ENCODE measurements around the gene TBC1D16. TPM values are rescaled to one million over a fixed set of nuclear protein-coding genes. Genes with fewer than 3 reads are reported as not detected.

Gene TBC1D16
- total and polyA plus RNA-seq, 11 donors: 5.3 to 22.1 (median 17.4) TPM

GRCh38 chr17:79984045-79984840 lies 51.4 kb downstream of the TBC1D16 start:
- H3K27me3 ChIP-seq: no peaks in the 10 kb centered on the region
- H3K4me1 ChIP-seq: peaks cover 0 to 22% (median 8%) of the 10 kb centered on the region in 12 donors
- WGBS, 4 donors: 89 to 93% (median 91%) methylated on average over 5 of the region's 5 CpGs
- H3K9me3 ChIP-seq: no peaks in the 10 kb centered on the region
- intact Hi-C loops (cut with DNase I): loop anchor here in 2 of 10 donors (5.0 to 10.0 kb wide), 2 partner anchors 129 to 192 kb away; no protein-coding TSS in a partner anchor
- TF ChIP-seq CTCF (IDR thresholded peaks at IDR 0.05): no peak
- TF ChIP-seq POLR2A (IDR thresholded peaks at IDR 0.05): no peak
- ATAC-seq (no peak), DNase-seq (no peak)
- no peak overlapping the region for H3K27ac ChIP-seq
- H3K4me3 ChIP-seq: no peak overlapping the region
- no peaks in the 10 kb centered on the region for H3K36me3 ChIP-seq

- H3K27ac ChIP-seq: no peak overlapping the region
- peaks cover 0 to 3% (median 0%) of the 10 kb centered on the region in 9 donors for H3K36me3 ChIP-seq
- no peaks in the 10 kb centered on the region for H3K27me3 ChIP-seq
- no peak for DNase-seq
- H3K4me3 ChIP-seq: no peak overlapping the region
- H3K9me3 ChIP-seq: no peaks in the 10 kb centered on the region
- no peak for ATAC-seq
- intact Hi-C loops (cut with DNase I): loop anchor here in 2 of 10 donors (5.0 to 10.0 kb wide), 2 partner anchors 129 to 191 kb away; no protein-coding TSS in a partner anchor
- TF ChIP-seq POLR2A (IDR thresholded peaks at IDR 0.05): no peak
- no peak for TF ChIP-seq CTCF (IDR thresholded peaks at IDR 0.05)
- peaks cover 0 to 21% (median 8%) of the 10 kb centered on the region in 12 donors for H3K4me1 ChIP-seq
- 61 to 80% (median 71%) methylated on average over 13 to 14 of the region's 14 CpGs for WGBS, 4 donors
Observed at GRCh38 chr17:79983456-79983855, 52.2 kb downstream of the TBC1D16 start.

- Histone ChIP-seq H3K36me3 (peaks cover 0 to 4% (median 0%) of the 10 kb centered on the region in 9 donors), H3K27ac (no peak overlapping the region), H3K4me3 (no peak overlapping the region), H3K27me3 (no peaks in the 10 kb centered on the region), H3K9me3 (no peaks in the 10 kb centered on the region), H3K4me1 (peaks cover 0 to 17% (median 8%) of the 10 kb centered on the region in 12 donors)
- TF ChIP-seq POLR2A (IDR thresholded peaks at IDR 0.05): no peak
- no peak for TF ChIP-seq CTCF (IDR thresholded peaks at IDR 0.05)
- DNase-seq (no peak), ATAC-seq (no peak)
- 92 to 96% (median 94%) methylated on average over 15 to 17 of the region's 17 CpGs for WGBS, 4 donors
- intact Hi-C loops (cut with DNase I): loop anchor here in 2 of 10 donors (5.0 to 10.0 kb wide), 2 partner anchors 128 to 191 kb away; no protein-coding TSS in a partner anchor
Observed at GRCh38 chr17:79982986-79983385, 52.7 kb downstream of the TBC1D16 start.

- H3K4me3 ChIP-seq: no peak overlapping the region
- H3K4me1 ChIP-seq: peaks cover 0 to 6% (median 0%) of the 10 kb centered on the region in 12 donors
- 81 to 96% (median 91%) methylated on average over 19 to 23 of the region's 23 CpGs for WGBS, 4 donors
- H3K9me3 ChIP-seq: no peaks in the 10 kb centered on the region
- TF ChIP-seq CTCF (IDR thresholded peaks at IDR 0.05) (no peak), POLR2A (IDR thresholded peaks at IDR 0.05) (no peak)
- no peak overlapping the region for H3K27ac ChIP-seq
- ATAC-seq: no peak
- H3K27me3 ChIP-seq: no peaks in the 10 kb centered on the region
- intact Hi-C loops (cut with DNase I): loop anchor here in 2 of 10 donors (5.0 to 10.0 kb wide), 2 partner anchors 127 to 189 kb away; no protein-coding TSS in a partner anchor
- H3K36me3 ChIP-seq: peaks cover 0 to 8% (median 0%) of the 10 kb centered on the region in 9 donors
- no peak for DNase-seq
Observed at GRCh38 chr17:79981661-79982101, 54.0 kb downstream of the TBC1D16 start.
